ENCODE data around the gene SLIT3.

SLIT3 gene

DNA sequence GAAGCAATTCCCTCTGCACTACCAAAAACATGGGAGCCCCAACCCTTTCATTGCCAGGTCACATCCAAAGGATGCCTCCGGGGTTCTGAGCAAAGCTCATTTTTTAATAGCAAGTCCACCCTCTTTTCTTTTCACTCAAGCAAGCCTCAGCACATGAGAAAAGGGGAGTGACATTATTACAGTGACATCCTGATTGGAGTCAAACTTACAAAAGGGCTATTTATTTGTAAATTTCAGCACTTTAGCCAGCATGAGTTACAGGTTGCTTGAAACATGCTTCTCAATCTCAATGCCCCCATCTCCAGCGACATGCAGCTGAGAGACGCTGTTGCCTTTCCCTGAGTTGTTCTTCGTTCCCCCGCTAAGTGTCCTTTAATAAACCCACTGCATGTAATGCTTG, 483.3 kb downstream of the SLIT3 start:
- H3K4me3 ChIP-seq (ENCODE audit: low read length in 2 of 2) = no peak overlapping the region
- H3K27me3 ChIP-seq (ENCODE audit: control insufficient read depth in 1 of 2, insufficient read depth in 2 of 2, low read length in 2 of 2) = no peaks in the 10 kb centered on the region
- no peak overlapping the region for H3K9ac ChIP-seq (ENCODE audit: low read length in 2 of 2)
- H3K36me3 ChIP-seq (ENCODE audit: control insufficient read depth in 2 of 2, insufficient read depth in 2 of 2, low read length in 2 of 2) = peaks cover 10 to 16% of the 10 kb centered on the region in 2 donors
- H3K27ac ChIP-seq (ENCODE audit: low read length) = no peak overlapping the region
- peaks cover 3% of the 10 kb centered on the region for H3K4me1 ChIP-seq (ENCODE audit: control insufficient read depth, insufficient read depth, low read length)
- no peaks in the 10 kb centered on the region for H3K9me3 ChIP-seq (ENCODE audit: control insufficient read depth in 2 of 2, low read length in 2 of 2)

GRCh38 chr5:168816661-168817060, 484.3 kb downstream of the SLIT3 start:
- Histone ChIP-seq H3K9me3 (ENCODE audit: control insufficient read depth in 2 of 2, low read length in 2 of 2) (no peaks in the 10 kb centered on the region), H3K9ac (ENCODE audit: low read length in 2 of 2) (no peak overlapping the region), H3K4me1 (ENCODE audit: control insufficient read depth, insufficient read depth, low read length) (no peaks in the 10 kb centered on the region), H3K4me3 (ENCODE audit: low read length in 2 of 2) (no peak overlapping the region), H3K27ac (ENCODE audit: low read length) (no peak overlapping the region), H3K27me3 (ENCODE audit: control insufficient read depth in 1 of 2, insufficient read depth in 2 of 2, low read length in 2 of 2) (no peaks in the 10 kb centered on the region), H3K36me3 (ENCODE audit: control insufficient read depth in 2 of 2, insufficient read depth in 2 of 2, low read length in 2 of 2) (peaks cover 10 to 16% of the 10 kb centered on the region in 2 donors)

GRCh38 chr5:168813184-168813968, 487.6 kb downstream of the SLIT3 start:
- Histone ChIP-seq H3K9me3 (ENCODE audit: control insufficient read depth in 2 of 2, low read length in 2 of 2) (no peaks in the 10 kb centered on the region), H3K27ac (ENCODE audit: low read length) (no peak overlapping the region), H3K27me3 (ENCODE audit: control insufficient read depth in 1 of 2, insufficient read depth in 2 of 2, low read length in 2 of 2) (no peaks in the 10 kb centered on the region), H3K9ac (ENCODE audit: low read length in 2 of 2) (no peak overlapping the region), H3K4me1 (ENCODE audit: control insufficient read depth, insufficient read depth, low read length) (no peaks in the 10 kb centered on the region), H3K36me3 (ENCODE audit: control insufficient read depth in 2 of 2, insufficient read depth in 2 of 2, low read length in 2 of 2) (peaks cover 10 to 18% of the 10 kb centered on the region in 2 donors), H3K4me3 (ENCODE audit: low read length in 2 of 2) (no peak overlapping the region)

GRCh38 chr5:168810641-168811040, 490.3 kb downstream of the SLIT3 start:
- no peak overlapping the region for H3K4me3 ChIP-seq (ENCODE audit: low read length in 2 of 2)
- no peaks in the 10 kb centered on the region for H3K9me3 ChIP-seq (ENCODE audit: control insufficient read depth in 2 of 2, low read length in 2 of 2)
- H3K9ac ChIP-seq (ENCODE audit: low read length in 2 of 2) = no peak overlapping the region
- no peaks in the 10 kb centered on the region for H3K4me1 ChIP-seq (ENCODE audit: control insufficient read depth, insufficient read depth, low read length)
- no peak overlapping the region for H3K27ac ChIP-seq (ENCODE audit: low read length)
- H3K36me3 ChIP-seq (ENCODE audit: control insufficient read depth in 2 of 2, insufficient read depth in 2 of 2, low read length in 2 of 2) = peaks cover 12 to 21% of the 10 kb centered on the region in 2 donors
- no peaks in the 10 kb centered on the region for H3K27me3 ChIP-seq (ENCODE audit: control insufficient read depth in 1 of 2, insufficient read depth in 2 of 2, low read length in 2 of 2)

- no peaks in the 10 kb centered on the region for H3K9me3 ChIP-seq (ENCODE audit: control insufficient read depth in 2 of 2, low read length in 2 of 2)
- H3K27me3 ChIP-seq (ENCODE audit: control insufficient read depth in 1 of 2, insufficient read depth in 2 of 2, low read length in 2 of 2) = no peaks in the 10 kb centered on the region
- no peaks in the 10 kb centered on the region for H3K4me1 ChIP-seq (ENCODE audit: control insufficient read depth, insufficient read depth, low read length)
- H3K27ac ChIP-seq (ENCODE audit: low read length) = no peak overlapping the region
- H3K9ac ChIP-seq (ENCODE audit: low read length in 2 of 2) = no peak overlapping the region
- H3K36me3 ChIP-seq (ENCODE audit: control insufficient read depth in 2 of 2, insufficient read depth in 2 of 2, low read length in 2 of 2) = peaks cover 8 to 13% of the 10 kb centered on the region in 2 donors
- no peak overlapping the region for H3K4me3 ChIP-seq (ENCODE audit: low read length in 2 of 2)
These were observed 491.7 kb downstream of the SLIT3 start for GRCh38 chr5:168809218-168809617.

GRCh38 chr5:168808051-168808616, 492.8 kb downstream of the SLIT3 start:
- no peak overlapping the region for H3K27ac ChIP-seq (ENCODE audit: low read length)
- no peak overlapping the region for H3K4me3 ChIP-seq (ENCODE audit: low read length in 2 of 2)
- H3K36me3 ChIP-seq (ENCODE audit: control insufficient read depth in 2 of 2, insufficient read depth in 2 of 2, low read length in 2 of 2) = peaks cover 8 to 12% of the 10 kb centered on the region in 2 donors

GRCh38 chr5:168807287-168807686, 493.7 kb downstream of the SLIT3 start:
- Histone ChIP-seq H3K36me3 (ENCODE audit: control insufficient read depth in 2 of 2, insufficient read depth in 2 of 2, low read length in 2 of 2) (peaks cover 12 to 13% of the 10 kb centered on the region in 2 donors), H3K4me3 (ENCODE audit: low read length in 2 of 2) (no peak overlapping the region), H3K9ac (ENCODE audit: low read length in 2 of 2) (no peak overlapping the region), H3K27ac (ENCODE audit: low read length) (no peak overlapping the region), H3K9me3 (ENCODE audit: control insufficient read depth in 2 of 2, low read length in 2 of 2) (no peaks in the 10 kb centered on the region), H3K27me3 (ENCODE audit: control insufficient read depth in 1 of 2, insufficient read depth in 2 of 2, low read length in 2 of 2) (no peaks in the 10 kb centered on the region), H3K4me1 (ENCODE audit: control insufficient read depth, insufficient read depth, low read length) (no peaks in the 10 kb centered on the region)

More at GRCh38 chr5:168808051-168808616, 492.8 kb downstream of the SLIT3 start:
- H3K9ac ChIP-seq (ENCODE audit: low read length in 2 of 2) = no peak overlapping the region
- H3K4me1 ChIP-seq (ENCODE audit: control insufficient read depth, insufficient read depth, low read length) = no peaks in the 10 kb centered on the region
- no peaks in the 10 kb centered on the region for H3K27me3 ChIP-seq (ENCODE audit: control insufficient read depth in 1 of 2, insufficient read depth in 2 of 2, low read length in 2 of 2)
- H3K9me3 ChIP-seq (ENCODE audit: control insufficient read depth in 2 of 2, low read length in 2 of 2) = no peaks in the 10 kb centered on the region

- Histone ChIP-seq H3K27ac (ENCODE audit: low read length) (no peak overlapping the region), H3K4me3 (ENCODE audit: low read length in 2 of 2) (no peak overlapping the region), H3K27me3 (ENCODE audit: control insufficient read depth in 1 of 2, insufficient read depth in 2 of 2, low read length in 2 of 2) (no peaks in the 10 kb centered on the region), H3K9me3 (ENCODE audit: control insufficient read depth in 2 of 2, low read length in 2 of 2) (no peaks in the 10 kb centered on the region), H3K9ac (ENCODE audit: low read length in 2 of 2) (no peak overlapping the region), H3K36me3 (ENCODE audit: control insufficient read depth in 2 of 2, insufficient read depth in 2 of 2, low read length in 2 of 2) (peaks cover 13% of the 10 kb centered on the region in 2 donors), H3K4me1 (ENCODE audit: control insufficient read depth, insufficient read depth, low read length) (no peaks in the 10 kb centered on the region)
These were observed 497.4 kb downstream of the SLIT3 start for GRCh38 chr5:168803541-168803940.

DNA sequence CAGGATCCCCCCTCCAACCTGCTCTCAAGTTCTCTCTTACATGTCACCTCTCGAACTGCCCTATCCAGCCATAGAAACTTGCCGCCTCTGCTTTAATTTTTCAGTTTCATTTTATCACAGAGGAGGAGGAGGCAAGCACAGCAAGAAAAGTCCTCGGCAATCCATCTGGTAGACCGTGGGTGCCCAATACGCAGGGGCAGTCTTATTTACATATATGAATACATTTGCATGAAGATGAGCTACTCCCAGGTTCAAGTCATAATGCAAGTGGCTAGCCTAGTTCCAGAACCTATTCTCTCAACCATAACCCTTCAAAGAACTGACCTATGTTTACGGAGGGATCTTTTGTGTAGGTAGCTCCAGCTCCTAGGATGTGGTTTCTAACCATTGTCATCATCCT, 498.6 kb downstream of the SLIT3 start:
- peaks cover 13% of the 10 kb centered on the region in 2 donors for H3K36me3 ChIP-seq (ENCODE audit: control insufficient read depth in 2 of 2, insufficient read depth in 2 of 2, low read length in 2 of 2)
- no peaks in the 10 kb centered on the region for H3K4me1 ChIP-seq (ENCODE audit: control insufficient read depth, insufficient read depth, low read length)
- no peak overlapping the region for H3K4me3 ChIP-seq (ENCODE audit: low read length in 2 of 2)
- no peaks in the 10 kb centered on the region for H3K9me3 ChIP-seq (ENCODE audit: control insufficient read depth in 2 of 2, low read length in 2 of 2)
- no peak overlapping the region for H3K27ac ChIP-seq (ENCODE audit: low read length)
- H3K27me3 ChIP-seq (ENCODE audit: control insufficient read depth in 1 of 2, insufficient read depth in 2 of 2, low read length in 2 of 2) = no peaks in the 10 kb centered on the region
- no peak overlapping the region for H3K9ac ChIP-seq (ENCODE audit: low read length in 2 of 2)

DNA sequence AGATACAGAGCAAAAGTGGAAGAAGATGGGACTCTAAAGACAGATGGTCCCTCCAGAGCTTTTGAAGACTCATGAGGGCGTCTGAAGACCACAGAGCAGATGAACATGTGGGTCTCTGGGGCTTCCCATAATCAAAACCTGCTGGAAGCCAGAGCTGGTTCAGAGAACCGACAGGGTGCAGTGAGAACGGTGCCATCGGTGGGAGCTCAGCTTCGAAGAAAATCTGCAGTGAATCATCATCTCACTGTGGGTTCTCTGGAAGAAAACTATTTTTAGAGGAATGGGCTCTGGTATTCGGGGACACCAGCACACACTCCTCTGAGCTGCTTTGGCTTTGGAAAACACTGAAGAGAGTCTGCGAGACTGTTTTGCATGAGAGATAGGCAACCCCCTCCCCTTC, 499.4 kb downstream of the SLIT3 start:
- Histone ChIP-seq H3K9me3 (ENCODE audit: control insufficient read depth in 2 of 2, low read length in 2 of 2) (no peaks in the 10 kb centered on the region), H3K27me3 (ENCODE audit: control insufficient read depth in 1 of 2, insufficient read depth in 2 of 2, low read length in 2 of 2) (no peaks in the 10 kb centered on the region), H3K27ac (ENCODE audit: low read length) (no peak overlapping the region), H3K36me3 (ENCODE audit: control insufficient read depth in 2 of 2, insufficient read depth in 2 of 2, low read length in 2 of 2) (peaks cover 11 to 13% of the 10 kb centered on the region in 2 donors), H3K4me1 (ENCODE audit: control insufficient read depth, insufficient read depth, low read length) (no peaks in the 10 kb centered on the region), H3K9ac (ENCODE audit: low read length in 2 of 2) (no peak overlapping the region), H3K4me3 (ENCODE audit: low read length in 2 of 2) (no peak overlapping the region)

DNA sequence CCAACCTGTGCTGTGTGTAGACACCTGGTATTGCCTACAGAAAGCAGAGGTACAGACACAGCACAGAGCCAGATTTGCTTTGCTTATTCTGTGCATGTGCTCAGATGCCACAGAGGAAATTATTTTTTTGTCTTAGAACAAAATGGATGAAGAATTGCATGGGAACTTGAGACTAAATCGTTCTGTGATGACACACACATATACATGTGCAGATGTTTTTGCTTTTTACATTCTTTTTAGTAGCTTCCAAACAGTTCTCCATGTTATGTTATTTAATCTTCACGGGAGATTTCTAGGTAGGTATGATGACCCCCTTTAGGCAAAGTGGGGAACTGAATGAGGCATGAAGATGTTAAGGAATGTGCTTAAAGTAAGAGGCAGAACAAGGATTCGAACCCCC, 500.2 kb downstream of the SLIT3 start:
- Histone ChIP-seq H3K27me3 (ENCODE audit: control insufficient read depth in 1 of 2, insufficient read depth in 2 of 2, low read length in 2 of 2) (no peaks in the 10 kb centered on the region), H3K9me3 (ENCODE audit: control insufficient read depth in 2 of 2, low read length in 2 of 2) (no peaks in the 10 kb centered on the region), H3K36me3 (ENCODE audit: control insufficient read depth in 2 of 2, insufficient read depth in 2 of 2, low read length in 2 of 2) (peaks cover 3 to 5% of the 10 kb centered on the region in 2 donors), H3K4me3 (ENCODE audit: low read length in 2 of 2) (no peak overlapping the region), H3K9ac (ENCODE audit: low read length in 2 of 2) (no peak overlapping the region), H3K4me1 (ENCODE audit: control insufficient read depth, insufficient read depth, low read length) (no peaks in the 10 kb centered on the region), H3K27ac (ENCODE audit: low read length) (no peak overlapping the region)

Data from stomach smooth muscle (tissue), 2 donors.